OCI-LY7 (cell line): ENCODE data around the gene ACP1. TPM values are rescaled to one million over a fixed set of nuclear protein-coding genes. Genes with fewer than 3 reads are reported as not detected.

Source experiments
- BruUV-seq: library from RNA; stranded (reverse); fragments of 400-500 nt; replicated peaks from 2 replicates; lab custom pipeline; 2021; lab: Mats Ljungman, UMichigan
- CTCF ChIA-PET: fragments of 300-600 bp; sonication (Branson Sonifier 250); formaldehyde crosslinking; loops from one replicate; lab custom pipeline; 2022; ENCODE audit warnings: antibody characterized with exemption; ENCODE audit not compliant: unreplicated experiment; lab: Charles Lee
- POLR2A ChIA-PET: fragments of 300-600 bp; sonication (Branson Sonifier 250); formaldehyde crosslinking; loops from one replicate; lab custom pipeline; 2022; ENCODE audit warnings: antibody characterized with exemption; lab: Charles Lee
- DNase-seq: peaks from one replicate; pipeline ENCODE4 v3.0.0-alpha.2; 2015; ENCODE audit warnings: low spot score
- H2AFZ ChIP-seq: fragments of 200-600 bp; sonication (generic), shearing (Covaris generic); 2 replicates; pipeline ENCODE4 v1.6.1; 2014; ENCODE audit warnings: mild to moderate bottlenecking, antibody characterized with exemption, low read length, moderate library complexity
- H3K27ac ChIP-seq: fragments of 200-600 bp; sonication (generic); 2 replicates; pipeline ENCODE4 v1.5.1; 2014; ENCODE audit warnings: mixed run types, low read depth, mild to moderate bottlenecking, moderate library complexity, low read length, inconsistent platforms; ENCODE audit not compliant: poor library complexity, severe bottlenecking
- H3K36me3 ChIP-seq: fragments of 200-600 bp; sonication (generic); 2 replicates; pipeline ENCODE4 v1.6.1; 2014; ENCODE audit warnings: mild to moderate bottlenecking, antibody characterized with exemption, low read length, moderate library complexity, mixed read lengths; ENCODE audit not compliant: insufficient read depth
- H3K4me1 ChIP-seq: fragments of 200-600 bp; sonication (generic); 2 replicates; pipeline ENCODE4 v1.5.1; 2014; ENCODE audit warnings: mild to moderate bottlenecking, low read length; ENCODE audit not compliant: insufficient read depth, poor library complexity, severe bottlenecking
- H3K4me2 ChIP-seq: fragments of 200-600 bp; sonication (generic); 2 replicates; pipeline ENCODE4 v1.6.1; 2014; ENCODE audit warnings: mild to moderate bottlenecking, low read length
- H3K4me3 ChIP-seq: fragments of 200-600 bp; sonication (generic); 2 replicates; pipeline ENCODE4 v1.5.1; 2014; ENCODE audit warnings: mild to moderate bottlenecking, low read depth, low read length; ENCODE audit not compliant: poor library complexity, severe bottlenecking
- H3K79me2 ChIP-seq: fragments of 200-600 bp; sonication (generic); 2 replicates; pipeline ENCODE4 v1.6.1; 2016; ENCODE audit warnings: low read depth, mild to moderate bottlenecking, low read length, moderate library complexity, mixed read lengths; ENCODE audit not compliant: insufficient read depth
- H3K9me2 ChIP-seq: fragments of 200-600 bp; sonication (generic); 2 replicates; pipeline ENCODE4 v1.6.1; 2016; ENCODE audit warnings: mild to moderate bottlenecking, low read length, mixed read lengths; ENCODE audit not compliant: insufficient read depth
- H3K9me3 ChIP-seq: fragments of 200-600 bp; sonication (generic); 2 replicates; pipeline ENCODE4 v1.6.1; 2014; ENCODE audit warnings: mild to moderate bottlenecking, mixed run types, low read length, mixed read lengths
- H4K20me1 ChIP-seq: fragments of 200-600 bp; sonication (generic); 2 replicates; pipeline ENCODE4 v1.6.1; 2014; ENCODE audit warnings: mild to moderate bottlenecking, antibody characterized with exemption, low read length, moderate library complexity, mixed read lengths; ENCODE audit not compliant: insufficient read depth
- EZH2phosphoT487 ChIP-seq: fragments of 200-600 bp; sonication (generic); IDR thresholded peaks from 2 replicates; pipeline ENCODE4 v1.6.1; 2018; ENCODE audit warnings: low read depth, borderline replicate concordance, mild to moderate bottlenecking, mixed run types, antibody characterized with exemption, low read length, moderate library complexity, mixed read lengths
- intact Hi-C: fragments of 100-400 bp; cut with micrococcal nuclease; formaldehyde crosslinking; loops from one replicate; pipeline ENCODE4 v1.10.0; 2022; ENCODE audit not compliant: unreplicated experiment
- total RNA-seq, 2 experiments: library from RNA; depleted of rRNA in 1 of 2; stranded (reverse); fragments of >200 nt in 1 of 2; shearing (Covaris generic) in 1 of 2; gene quantifications; 2 replicates each; pipeline ENCODE4 v1.2.3, GENCODE V29; 2014 to 2022
- TF ChIP-seq, protein P1 (sequence below): fragments of 200-600 bp; sonication (generic); conservative IDR thresholded peaks from 2 replicates; pipeline ENCODE4 v1.5.1; 2014; ENCODE audit warnings: mild to moderate bottlenecking, antibody characterized with exemption, low read length, moderate library complexity, mixed read lengths

Gene ACP1
- total RNA-seq, 2 experiments from 2014 or later: 99.0 to 124 TPM

- Histone ChIP-seq H3K4me2 (no peak overlapping the region), H4K20me1 (no peaks in the 10 kb centered on the region), H3K4me1 (no peaks in the 10 kb centered on the region), H3K79me2 (no peaks in the 10 kb centered on the region), H2AFZ (no peak overlapping the region), H3K9me2 (no peaks in the 10 kb centered on the region; the same call in 1 of the 2 replicates), H3K36me3 (no peaks in the 10 kb centered on the region), H3K27ac (no peak overlapping the region), H3K9me3 (no peaks in the 10 kb centered on the region), H3K4me3 (no peak overlapping the region)
- POLR2A ChIA-PET: interaction anchor here (0.6 to 1.0 kb wide), 2 partner anchors 12 to 51 kb away, joined by 3 read pairs; no protein-coding TSS in a partner anchor
- CTCF ChIA-PET: no interaction called here
- DNase-seq: no peak
- no TSS peak for BruUV-seq
- TF ChIP-seq, protein P1, sequence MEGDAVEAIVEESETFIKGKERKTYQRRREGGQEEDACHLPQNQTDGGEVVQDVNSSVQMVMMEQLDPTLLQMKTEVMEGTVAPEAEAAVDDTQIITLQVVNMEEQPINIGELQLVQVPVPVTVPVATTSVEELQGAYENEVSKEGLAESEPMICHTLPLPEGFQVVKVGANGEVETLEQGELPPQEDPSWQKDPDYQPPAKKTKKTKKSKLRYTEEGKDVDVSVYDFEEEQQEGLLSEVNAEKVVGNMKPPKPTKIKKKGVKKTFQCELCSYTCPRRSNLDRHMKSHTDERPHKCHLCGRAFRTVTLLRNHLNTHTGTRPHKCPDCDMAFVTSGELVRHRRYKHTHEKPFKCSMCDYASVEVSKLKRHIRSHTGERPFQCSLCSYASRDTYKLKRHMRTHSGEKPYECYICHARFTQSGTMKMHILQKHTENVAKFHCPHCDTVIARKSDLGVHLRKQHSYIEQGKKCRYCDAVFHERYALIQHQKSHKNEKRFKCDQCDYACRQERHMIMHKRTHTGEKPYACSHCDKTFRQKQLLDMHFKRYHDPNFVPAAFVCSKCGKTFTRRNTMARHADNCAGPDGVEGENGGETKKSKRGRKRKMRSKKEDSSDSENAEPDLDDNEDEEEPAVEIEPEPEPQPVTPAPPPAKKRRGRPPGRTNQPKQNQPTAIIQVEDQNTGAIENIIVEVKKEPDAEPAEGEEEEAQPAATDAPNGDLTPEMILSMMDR: no peak
- no peak for TF ChIP-seq EZH2phosphoT487
- intact Hi-C loops: no loop called here
Observed at GRCh38 chr2:238431-238830, 26.3 kb upstream of the ACP1 start.

DNA sequence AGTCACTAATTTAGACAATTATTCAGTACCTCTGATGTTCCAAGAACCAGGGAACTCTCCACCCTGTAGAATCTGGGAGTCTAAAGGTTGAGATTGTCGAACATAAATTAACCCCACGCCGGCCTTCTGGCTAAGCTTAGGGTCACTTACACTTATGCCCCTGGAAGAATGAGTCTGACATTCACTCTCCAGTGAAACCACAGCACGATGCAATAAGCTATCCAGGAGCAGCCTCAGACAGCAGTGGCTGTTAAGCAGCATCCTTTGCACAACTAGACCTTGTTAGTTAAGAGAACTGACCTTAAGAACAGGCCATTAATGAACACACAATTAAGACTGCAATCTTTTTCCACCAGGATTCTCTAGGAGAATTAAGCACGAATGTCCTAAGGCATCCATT is 25.9 kb upstream of the ACP1 start:
- Histone ChIP-seq H3K9me3 (no peaks in the 10 kb centered on the region), H3K4me3 (no peak overlapping the region), H3K27ac (no peak overlapping the region), H2AFZ (no peak overlapping the region), H3K4me1 (no peaks in the 10 kb centered on the region), H3K79me2 (no peaks in the 10 kb centered on the region), H3K4me2 (no peak overlapping the region), H4K20me1 (no peaks in the 10 kb centered on the region), H3K9me2 (no peaks in the 10 kb centered on the region; the same call in 1 of the 2 replicates), H3K36me3 (no peaks in the 10 kb centered on the region)
- ChIA-PET CTCF (no interaction called here), POLR2A (interaction anchor here (0.6 to 1.0 kb wide), 2 partner anchors 12 to 50 kb away, joined by 3 read pairs; no protein-coding TSS in a partner anchor)
- DNase-seq: no peak
- intact Hi-C loops: no loop called here
- BruUV-seq: no TSS peak
- TF ChIP-seq, protein P1: no peak
- TF ChIP-seq EZH2phosphoT487: no peak

DNA sequence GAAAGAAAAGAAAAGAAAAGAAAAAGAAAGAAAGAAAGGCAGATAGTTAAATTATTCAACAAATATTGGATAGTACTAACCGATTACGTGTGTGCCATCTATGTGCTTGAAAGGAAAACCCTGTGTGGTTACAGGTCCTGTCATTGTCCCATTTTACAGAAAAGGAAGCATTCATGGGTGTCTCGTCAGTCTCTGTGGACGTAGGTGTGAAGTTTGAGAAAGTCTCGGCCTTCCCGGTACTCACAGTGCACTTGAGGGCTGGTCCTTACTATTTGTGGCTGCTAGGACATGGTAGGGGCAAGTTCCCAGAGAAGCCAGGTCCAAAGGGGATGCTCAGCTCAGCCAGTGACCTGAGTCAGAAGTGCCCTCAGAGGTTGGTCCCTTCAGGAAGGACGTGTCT is 20.2 kb upstream of the ACP1 start:
- H3K36me3 ChIP-seq: no peaks in the 10 kb centered on the region
- H2AFZ ChIP-seq: no peak overlapping the region
- no peaks in the 10 kb centered on the region; the same call in 1 of the 2 replicates for H3K9me2 ChIP-seq
- no peak overlapping the region for H3K4me3 ChIP-seq
- intact Hi-C loops: no loop called here
- H4K20me1 ChIP-seq: no peaks in the 10 kb centered on the region
- no peaks in the 10 kb centered on the region for H3K9me3 ChIP-seq
- POLR2A ChIA-PET: no interaction called here
- no peak for DNase-seq
- no peak overlapping the region for H3K4me2 ChIP-seq
- BruUV-seq: no TSS peak
- CTCF ChIA-PET: no interaction called here
- H3K79me2 ChIP-seq: no peaks in the 10 kb centered on the region
- no peak overlapping the region for H3K27ac ChIP-seq
- TF ChIP-seq, protein P1: no peak
- no peaks in the 10 kb centered on the region for H3K4me1 ChIP-seq
